ENCODE data around the gene NUBP2.

GRCh38 chr16:1746693-1747195 is 36.0 kb upstream of the NUBP2 start:
- TF ChIP-seq POLR2A (IDR thresholded peaks at IDR 0.05) = no peak
- TF ChIP-seq, protein P1, sequence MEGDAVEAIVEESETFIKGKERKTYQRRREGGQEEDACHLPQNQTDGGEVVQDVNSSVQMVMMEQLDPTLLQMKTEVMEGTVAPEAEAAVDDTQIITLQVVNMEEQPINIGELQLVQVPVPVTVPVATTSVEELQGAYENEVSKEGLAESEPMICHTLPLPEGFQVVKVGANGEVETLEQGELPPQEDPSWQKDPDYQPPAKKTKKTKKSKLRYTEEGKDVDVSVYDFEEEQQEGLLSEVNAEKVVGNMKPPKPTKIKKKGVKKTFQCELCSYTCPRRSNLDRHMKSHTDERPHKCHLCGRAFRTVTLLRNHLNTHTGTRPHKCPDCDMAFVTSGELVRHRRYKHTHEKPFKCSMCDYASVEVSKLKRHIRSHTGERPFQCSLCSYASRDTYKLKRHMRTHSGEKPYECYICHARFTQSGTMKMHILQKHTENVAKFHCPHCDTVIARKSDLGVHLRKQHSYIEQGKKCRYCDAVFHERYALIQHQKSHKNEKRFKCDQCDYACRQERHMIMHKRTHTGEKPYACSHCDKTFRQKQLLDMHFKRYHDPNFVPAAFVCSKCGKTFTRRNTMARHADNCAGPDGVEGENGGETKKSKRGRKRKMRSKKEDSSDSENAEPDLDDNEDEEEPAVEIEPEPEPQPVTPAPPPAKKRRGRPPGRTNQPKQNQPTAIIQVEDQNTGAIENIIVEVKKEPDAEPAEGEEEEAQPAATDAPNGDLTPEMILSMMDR (IDR thresholded peaks at IDR 0.05) = no peak
- no peak for TF ChIP-seq POLR2AphosphoS5 (IDR thresholded peaks at IDR 0.05)
- TF ChIP-seq EP300 (IDR thresholded peaks at IDR 0.05) = no peak
